ENCODE measurements around the gene AOPEP.
A peak's percentile ranks its signal among the peaks of the same experiment; 100 is the strongest.

The AOPEP gene

DNA sequence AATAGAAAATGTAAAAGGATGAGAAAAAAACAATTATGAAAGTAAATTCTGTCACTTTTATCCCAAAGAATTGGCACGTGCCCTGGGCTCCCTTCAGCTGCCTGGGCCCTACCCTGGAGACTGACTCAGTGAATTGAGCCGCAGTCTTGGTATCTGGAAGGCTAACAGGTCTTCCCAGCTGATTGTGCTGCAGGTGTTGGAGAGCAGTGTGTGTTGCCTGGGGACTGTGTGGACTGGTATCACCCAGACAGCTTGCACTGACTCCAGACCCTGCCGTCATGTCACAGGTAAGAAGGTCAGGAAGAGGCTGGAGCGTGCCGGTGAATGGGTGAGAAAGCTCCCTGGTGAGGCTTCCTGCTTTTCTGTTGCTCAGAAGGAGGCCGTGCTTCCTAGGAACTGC, 83.3 kb downstream of the AOPEP start:
- H3K4me3 ChIP-seq, result no peak overlapping the region
- no peak for DNase-seq (ENCODE audit: low spot score)
- peak overlapping the region in 1 of 2 donors; percentile 38 for H3K27ac ChIP-seq
- TF ChIP-seq, protein P1, sequence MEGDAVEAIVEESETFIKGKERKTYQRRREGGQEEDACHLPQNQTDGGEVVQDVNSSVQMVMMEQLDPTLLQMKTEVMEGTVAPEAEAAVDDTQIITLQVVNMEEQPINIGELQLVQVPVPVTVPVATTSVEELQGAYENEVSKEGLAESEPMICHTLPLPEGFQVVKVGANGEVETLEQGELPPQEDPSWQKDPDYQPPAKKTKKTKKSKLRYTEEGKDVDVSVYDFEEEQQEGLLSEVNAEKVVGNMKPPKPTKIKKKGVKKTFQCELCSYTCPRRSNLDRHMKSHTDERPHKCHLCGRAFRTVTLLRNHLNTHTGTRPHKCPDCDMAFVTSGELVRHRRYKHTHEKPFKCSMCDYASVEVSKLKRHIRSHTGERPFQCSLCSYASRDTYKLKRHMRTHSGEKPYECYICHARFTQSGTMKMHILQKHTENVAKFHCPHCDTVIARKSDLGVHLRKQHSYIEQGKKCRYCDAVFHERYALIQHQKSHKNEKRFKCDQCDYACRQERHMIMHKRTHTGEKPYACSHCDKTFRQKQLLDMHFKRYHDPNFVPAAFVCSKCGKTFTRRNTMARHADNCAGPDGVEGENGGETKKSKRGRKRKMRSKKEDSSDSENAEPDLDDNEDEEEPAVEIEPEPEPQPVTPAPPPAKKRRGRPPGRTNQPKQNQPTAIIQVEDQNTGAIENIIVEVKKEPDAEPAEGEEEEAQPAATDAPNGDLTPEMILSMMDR (IDR thresholded peaks at IDR 0.05), result no peak

DNA sequence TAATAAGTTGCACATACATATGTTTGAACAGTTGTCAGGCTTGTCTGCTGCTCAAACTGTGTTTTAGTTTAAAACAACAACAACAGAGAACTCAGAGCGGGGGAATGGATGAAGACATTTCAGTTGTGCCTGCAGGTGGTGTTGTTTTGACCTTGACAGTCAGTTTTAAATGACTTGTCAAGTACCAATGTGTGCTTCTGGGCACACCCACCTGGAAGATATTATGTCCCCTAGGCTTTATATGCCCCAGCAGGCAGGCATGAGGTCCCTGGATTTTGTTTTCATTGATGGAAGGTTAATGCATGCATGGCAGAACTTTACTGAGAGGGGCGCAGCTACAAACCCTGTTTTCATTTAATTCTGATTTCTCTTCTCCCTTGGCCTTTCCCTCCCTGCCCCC, 84.6 kb downstream of the AOPEP start:
- Histone ChIP-seq H3K27ac (no peak overlapping the region), H3K4me3 (no peak overlapping the region)
- DNase-seq (ENCODE audit: low spot score), result no peak
- TF ChIP-seq, protein P1 (IDR thresholded peaks at IDR 0.05), result no peak

DNA sequence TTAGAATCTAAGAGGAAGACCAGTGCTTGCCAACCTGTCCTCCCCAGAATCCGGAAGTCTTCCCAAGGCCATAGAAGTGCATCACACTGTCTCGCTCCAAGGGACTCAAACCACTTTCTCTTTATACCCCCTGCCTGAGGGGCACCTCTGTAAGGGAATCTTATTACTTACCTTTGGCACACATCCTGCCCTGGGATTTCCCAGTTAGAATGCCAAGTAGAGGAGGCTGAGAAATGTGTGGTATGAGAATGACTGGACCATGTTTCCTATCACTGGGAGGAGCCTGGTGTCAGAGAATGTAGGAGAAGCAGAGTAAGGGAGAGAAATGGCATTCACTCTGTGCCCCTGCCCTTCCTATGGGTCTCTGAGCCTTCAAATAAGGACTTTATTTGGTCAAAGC, 85.8 kb downstream of the AOPEP start:
- TF ChIP-seq, protein P1 (IDR thresholded peaks at IDR 0.05), result no peak
- no peak overlapping the region for H3K4me3 ChIP-seq
- no peak for DNase-seq (ENCODE audit: low spot score)
- peak overlapping the region; percentile 18 to 61 for H3K27ac ChIP-seq

DNA sequence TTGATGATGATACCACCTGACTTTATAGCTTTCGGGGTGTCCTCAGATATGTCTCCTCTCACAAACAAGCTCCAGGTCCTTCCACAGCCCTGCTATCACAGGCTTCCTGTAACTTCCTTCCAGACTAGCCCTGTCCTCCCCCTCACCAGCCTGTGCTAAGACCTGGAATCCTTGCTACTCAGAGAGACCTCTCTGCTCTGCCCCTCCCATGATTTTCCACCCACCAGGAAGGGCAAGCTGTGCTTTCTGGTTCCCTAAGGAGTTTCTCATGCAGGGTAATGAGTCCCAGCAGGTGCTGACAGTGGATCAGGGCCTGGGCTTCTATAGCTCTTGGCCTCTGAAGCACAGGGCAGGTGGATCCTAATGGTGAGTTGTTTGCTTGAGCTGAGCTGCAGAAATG, 86.9 kb downstream of the AOPEP start:
- H3K27ac ChIP-seq, result peak overlapping the region in 1 of 2 donors; percentile 61
- DNase-seq (ENCODE audit: low spot score), result no peak
- H3K4me3 ChIP-seq, result no peak overlapping the region
- TF ChIP-seq, protein P1 (IDR thresholded peaks at IDR 0.05), result no peak

DNA sequence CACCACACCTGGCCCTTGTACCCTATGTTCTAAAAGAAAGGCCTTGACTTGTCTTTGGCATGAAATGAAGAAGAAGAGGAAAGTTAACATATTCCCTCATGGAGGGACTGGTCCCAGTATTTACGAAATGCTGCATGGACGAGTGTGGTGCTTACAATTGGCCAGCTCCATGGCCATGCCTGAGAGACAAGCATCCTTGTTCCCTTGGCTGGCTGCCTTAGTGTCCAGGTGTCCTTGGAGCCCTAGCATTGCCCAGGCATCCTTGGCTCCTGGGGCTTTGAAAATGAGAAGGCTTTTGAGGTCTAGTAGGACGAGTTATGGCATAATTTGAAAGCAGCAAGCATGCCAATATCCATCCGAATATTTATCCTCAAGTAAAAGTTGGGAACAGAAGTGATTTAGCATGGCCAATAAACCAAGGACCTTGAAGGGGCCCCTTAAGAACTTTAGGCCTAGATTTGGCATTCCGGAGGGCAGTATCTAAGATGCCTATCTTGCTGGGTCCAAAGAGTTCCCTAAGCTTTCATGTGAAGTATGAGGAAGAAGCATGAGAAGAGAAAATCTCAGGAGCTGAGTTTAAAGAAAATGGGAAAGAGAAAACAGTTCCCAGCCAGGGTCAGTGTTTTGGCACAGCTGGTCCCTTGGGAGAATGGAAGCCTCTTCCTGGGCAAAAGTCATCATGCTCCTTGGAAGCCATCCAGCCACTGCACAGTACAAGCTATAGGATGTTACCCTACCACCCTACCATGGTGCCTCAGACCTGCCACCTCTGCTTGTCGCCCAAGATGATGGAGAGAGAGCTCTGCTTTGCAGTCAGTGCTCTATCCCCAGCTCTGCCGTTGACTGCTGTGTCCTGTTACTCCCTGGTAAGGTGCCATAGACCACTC, 91.0 kb downstream of the AOPEP start:
- no peak overlapping the region for H3K4me3 ChIP-seq
- TF ChIP-seq, protein P1 (IDR thresholded peaks at IDR 0.05), result no peak
- peak overlapping the region; percentile 28 to 85 for H3K27ac ChIP-seq
- DNase-seq (ENCODE audit: low spot score), result no peak

DNA sequence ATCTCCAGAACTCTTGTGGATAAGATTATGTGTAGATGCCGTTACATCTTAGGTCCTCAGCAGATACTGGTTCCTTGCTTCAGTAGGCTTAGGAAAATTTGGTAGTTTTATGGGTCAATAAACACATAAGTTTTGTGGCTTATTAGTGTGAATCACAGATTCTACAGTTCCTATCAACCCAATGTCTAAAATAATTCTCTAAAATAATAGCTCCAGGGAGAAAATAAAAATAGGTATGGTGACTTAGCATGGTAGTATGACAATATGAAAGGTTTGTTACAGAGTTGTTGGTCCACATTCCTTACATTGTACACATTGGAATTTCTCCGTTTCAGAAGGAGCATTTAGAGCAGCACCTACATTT, 91.7 kb downstream of the AOPEP start:
- TF ChIP-seq, protein P1 (IDR thresholded peaks at IDR 0.05), result no peak
- no peak for DNase-seq (ENCODE audit: low spot score)
- Histone ChIP-seq H3K4me3 (no peak overlapping the region), H3K27ac (peak overlapping the region; percentile 28 to 85)

DNA sequence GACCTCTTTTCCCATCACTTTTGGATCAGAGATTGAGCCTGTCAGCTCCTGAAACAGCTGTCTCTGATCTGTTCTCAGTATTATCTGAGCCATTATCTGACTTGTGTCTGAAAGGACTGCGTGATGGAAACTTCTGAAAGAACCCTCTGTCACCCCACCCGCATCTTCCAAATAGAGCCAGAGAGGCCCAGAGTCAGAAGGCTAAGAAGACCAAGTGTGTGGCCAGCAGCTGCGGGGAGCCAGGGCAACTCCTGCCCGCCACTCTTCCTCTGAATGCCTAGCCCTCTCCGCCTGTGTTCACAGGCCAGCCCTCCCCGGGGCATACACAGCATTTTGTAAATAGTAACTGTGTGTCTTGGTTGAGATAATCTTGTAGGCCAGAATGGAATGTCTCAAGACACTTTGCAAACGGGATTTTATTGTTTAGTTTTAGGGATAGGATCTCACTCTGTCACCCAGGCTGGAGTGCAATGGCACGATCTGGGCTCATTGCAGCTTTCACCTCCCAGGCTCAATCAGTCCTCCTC, 92.7 kb downstream of the AOPEP start:
- DNase-seq (ENCODE audit: low spot score), result no peak
- TF ChIP-seq, protein P1 (IDR thresholded peaks at IDR 0.05), result no peak
- H3K4me3 ChIP-seq, result no peak overlapping the region
- H3K27ac ChIP-seq, result peak overlapping the region; percentile 58 to 85

Measured in coronary artery (tissue), 2 donors.